ENCODE data around the gene EIF4E2. TPM values are rescaled to one million over a fixed set of nuclear protein-coding genes. Genes with fewer than 3 reads are reported as not detected.
A peak's percentile ranks its signal among the peaks of the same experiment; 100 is the strongest.

EIF4E2 gene
- total RNA-seq, 1 experiment from 2014 or later, result 97.8 TPM

DNA sequence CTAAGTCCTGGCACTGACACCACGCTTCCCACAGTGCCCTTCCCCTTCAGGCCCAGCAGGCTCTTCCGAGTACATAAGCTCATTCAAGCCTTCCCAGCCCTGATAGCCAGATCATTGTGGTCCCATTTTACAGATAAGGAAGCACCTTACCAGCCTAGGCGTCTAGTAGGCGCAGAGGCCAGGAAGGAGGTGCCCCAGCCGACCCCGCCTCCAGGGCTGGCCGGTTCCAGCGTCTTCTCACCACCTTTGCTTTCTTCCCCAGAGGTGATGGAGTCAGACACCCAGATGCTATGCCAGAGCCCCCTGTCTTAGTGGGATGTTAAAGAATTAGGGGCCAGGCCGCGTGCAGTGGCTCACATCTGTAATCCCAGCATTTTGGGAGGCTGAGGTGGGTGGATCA, 54.0 kb downstream of the EIF4E2 start:
- POLR2A ChIA-PET, result no interaction called here
- ATAC-seq (no peak), DNase-seq (ENCODE audit: low spot score) (no peak)
- no peaks in the 10 kb centered on the region; the same call in 1 of the 2 replicates for H3K27me3 Mint-ChIP-seq (ENCODE audit: low read depth)
- CTCF ChIA-PET, result interaction anchor here (0.7 to 1.5 kb wide), 2 partner anchors 11 to 116 kb away, joined by 3 to 4 read pairs; no protein-coding TSS in a partner anchor
- no peaks in the 10 kb centered on the region for H3K9me3 Mint-ChIP-seq
- H3K4me3 Mint-ChIP-seq, result no peak overlapping the region
- no peak overlapping the region for H3K27ac Mint-ChIP-seq
- TF ChIP-seq, protein P1, sequence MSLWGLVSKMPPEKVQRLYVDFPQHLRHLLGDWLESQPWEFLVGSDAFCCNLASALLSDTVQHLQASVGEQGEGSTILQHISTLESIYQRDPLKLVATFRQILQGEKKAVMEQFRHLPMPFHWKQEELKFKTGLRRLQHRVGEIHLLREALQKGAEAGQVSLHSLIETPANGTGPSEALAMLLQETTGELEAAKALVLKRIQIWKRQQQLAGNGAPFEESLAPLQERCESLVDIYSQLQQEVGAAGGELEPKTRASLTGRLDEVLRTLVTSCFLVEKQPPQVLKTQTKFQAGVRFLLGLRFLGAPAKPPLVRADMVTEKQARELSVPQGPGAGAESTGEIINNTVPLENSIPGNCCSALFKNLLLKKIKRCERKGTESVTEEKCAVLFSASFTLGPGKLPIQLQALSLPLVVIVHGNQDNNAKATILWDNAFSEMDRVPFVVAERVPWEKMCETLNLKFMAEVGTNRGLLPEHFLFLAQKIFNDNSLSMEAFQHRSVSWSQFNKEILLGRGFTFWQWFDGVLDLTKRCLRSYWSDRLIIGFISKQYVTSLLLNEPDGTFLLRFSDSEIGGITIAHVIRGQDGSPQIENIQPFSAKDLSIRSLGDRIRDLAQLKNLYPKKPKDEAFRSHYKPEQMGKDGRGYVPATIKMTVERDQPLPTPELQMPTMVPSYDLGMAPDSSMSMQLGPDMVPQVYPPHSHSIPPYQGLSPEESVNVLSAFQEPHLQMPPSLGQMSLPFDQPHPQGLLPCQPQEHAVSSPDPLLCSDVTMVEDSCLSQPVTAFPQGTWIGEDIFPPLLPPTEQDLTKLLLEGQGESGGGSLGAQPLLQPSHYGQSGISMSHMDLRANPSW (CRISPR knock-in tag; conservative IDR thresholded peaks at IDR 0.05; ENCODE audit: low read depth), result no peak
- TF ChIP-seq ZNF317 (CRISPR knock-in tag; IDR thresholded peaks at IDR 0.05; ENCODE audit: borderline replicate concordance, low read depth) (no peak), RELA (CRISPR knock-in tag; IDR thresholded peaks at IDR 0.05; ENCODE audit: borderline replicate concordance) (no peak), CBFB (CRISPR knock-in tag; IDR thresholded peaks at IDR 0.05; ENCODE audit: low read depth) (no peak), HMGA2 (CRISPR knock-in tag; IDR thresholded peaks at IDR 0.05) (no peak), ZNF396 (CRISPR knock-in tag; IDR thresholded peaks at IDR 0.05; ENCODE audit: borderline replicate concordance) (no peak)
- TF ChIP-seq, protein P2, sequence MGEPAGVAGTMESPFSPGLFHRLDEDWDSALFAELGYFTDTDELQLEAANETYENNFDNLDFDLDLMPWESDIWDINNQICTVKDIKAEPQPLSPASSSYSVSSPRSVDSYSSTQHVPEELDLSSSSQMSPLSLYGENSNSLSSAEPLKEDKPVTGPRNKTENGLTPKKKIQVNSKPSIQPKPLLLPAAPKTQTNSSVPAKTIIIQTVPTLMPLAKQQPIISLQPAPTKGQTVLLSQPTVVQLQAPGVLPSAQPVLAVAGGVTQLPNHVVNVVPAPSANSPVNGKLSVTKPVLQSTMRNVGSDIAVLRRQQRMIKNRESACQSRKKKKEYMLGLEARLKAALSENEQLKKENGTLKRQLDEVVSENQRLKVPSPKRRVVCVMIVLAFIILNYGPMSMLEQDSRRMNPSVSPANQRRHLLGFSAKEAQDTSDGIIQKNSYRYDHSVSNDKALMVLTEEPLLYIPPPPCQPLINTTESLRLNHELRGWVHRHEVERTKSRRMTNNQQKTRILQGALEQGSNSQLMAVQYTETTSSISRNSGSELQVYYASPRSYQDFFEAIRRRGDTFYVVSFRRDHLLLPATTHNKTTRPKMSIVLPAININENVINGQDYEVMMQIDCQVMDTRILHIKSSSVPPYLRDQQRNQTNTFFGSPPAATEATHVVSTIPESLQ (CRISPR knock-in tag; IDR thresholded peaks at IDR 0.05), result no peak
- no peaks in the 10 kb centered on the region for H3K36me3 Mint-ChIP-seq
- H3K4me1 Mint-ChIP-seq, result no peaks in the 10 kb centered on the region

DNA sequence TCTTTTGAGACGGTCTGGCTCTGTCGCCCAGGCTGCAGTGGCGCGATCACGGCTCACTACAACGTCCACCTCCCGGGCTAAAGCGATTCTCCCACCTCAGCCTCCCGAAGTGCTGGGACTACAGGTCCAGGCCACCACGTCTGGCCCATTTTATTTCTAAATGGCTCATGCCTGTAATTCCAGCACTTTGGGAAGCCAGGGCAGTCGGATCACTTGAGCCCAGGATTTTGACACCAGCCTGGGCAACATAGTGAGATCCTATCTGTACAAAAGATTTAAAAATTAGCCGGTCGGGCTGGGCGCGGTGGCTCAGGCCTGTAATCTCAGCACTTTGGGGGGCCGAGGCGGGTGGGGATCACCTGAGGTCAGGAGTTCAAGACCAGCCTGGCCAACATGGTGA, 56.5 kb downstream of the EIF4E2 start:
- ChIA-PET POLR2A (no interaction called here), CTCF (interaction anchor here (0.7 to 1.3 kb wide), 4 partner anchors 61 to 226 kb away, joined by 3 to 4 read pairs (median 3); no protein-coding TSS in a partner anchor)
- H3K36me3 Mint-ChIP-seq, result no peaks in the 10 kb centered on the region
- DNase-seq (ENCODE audit: low spot score), result no peak
- ATAC-seq, result no peak
- H3K4me3 Mint-ChIP-seq, result no peak overlapping the region
- no peaks in the 10 kb centered on the region; the same call in 1 of the 2 replicates for H3K27me3 Mint-ChIP-seq (ENCODE audit: low read depth)
- H3K4me1 Mint-ChIP-seq, result no peaks in the 10 kb centered on the region
- TF ChIP-seq ZNF121 (CRISPR knock-in tag; IDR thresholded peaks at IDR 0.05), result peak; percentile 74
- TF ChIP-seq, protein P3, sequence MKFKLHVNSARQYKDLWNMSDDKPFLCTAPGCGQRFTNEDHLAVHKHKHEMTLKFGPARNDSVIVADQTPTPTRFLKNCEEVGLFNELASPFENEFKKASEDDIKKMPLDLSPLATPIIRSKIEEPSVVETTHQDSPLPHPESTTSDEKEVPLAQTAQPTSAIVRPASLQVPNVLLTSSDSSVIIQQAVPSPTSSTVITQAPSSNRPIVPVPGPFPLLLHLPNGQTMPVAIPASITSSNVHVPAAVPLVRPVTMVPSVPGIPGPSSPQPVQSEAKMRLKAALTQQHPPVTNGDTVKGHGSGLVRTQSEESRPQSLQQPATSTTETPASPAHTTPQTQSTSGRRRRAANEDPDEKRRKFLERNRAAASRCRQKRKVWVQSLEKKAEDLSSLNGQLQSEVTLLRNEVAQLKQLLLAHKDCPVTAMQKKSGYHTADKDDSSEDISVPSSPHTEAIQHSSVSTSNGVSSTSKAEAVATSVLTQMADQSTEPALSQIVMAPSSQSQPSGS (CRISPR knock-in tag; IDR thresholded peaks at IDR 0.05; ENCODE audit: borderline replicate concordance, low read depth), result no peak
- H3K9me3 Mint-ChIP-seq, result no peaks in the 10 kb centered on the region
- H3K27ac Mint-ChIP-seq, result no peak overlapping the region

DNA sequence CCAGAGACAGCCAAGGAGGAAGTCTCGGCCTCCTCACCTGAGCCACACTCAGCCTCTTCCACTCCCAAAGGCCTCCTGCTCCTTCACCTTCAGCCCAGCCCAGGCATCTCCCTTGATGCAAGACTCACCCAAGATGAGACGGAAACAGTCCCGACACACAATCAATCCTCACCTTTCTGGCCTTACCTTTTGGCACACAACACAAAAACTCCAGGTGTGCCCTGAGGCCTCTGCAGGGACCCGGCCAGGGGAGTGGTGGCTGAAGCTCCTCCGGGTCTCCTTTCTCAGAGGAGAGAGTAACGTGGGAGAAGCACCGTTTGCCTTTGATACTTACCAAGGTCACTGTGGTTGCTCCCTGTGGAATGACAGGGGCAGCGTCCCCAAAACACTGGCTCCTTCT, 59.1 kb downstream of the EIF4E2 start:
- H3K27me3 Mint-ChIP-seq (ENCODE audit: low read depth), result no peaks in the 10 kb centered on the region
- no peak overlapping the region for H3K4me3 Mint-ChIP-seq
- ChIA-PET POLR2A (no interaction called here), CTCF (interaction anchor here (0.6 to 2.8 kb wide), 3 partner anchors 24 to 60 kb away, joined by 3 to 19 read pairs (median 14); partner anchors contain the start of gene EFHD1)
- no peak overlapping the region for H3K27ac Mint-ChIP-seq
- ATAC-seq (no peak), DNase-seq (ENCODE audit: low spot score) (no peak)
- H3K9me3 Mint-ChIP-seq, result no peaks in the 10 kb centered on the region
- no peaks in the 10 kb centered on the region for H3K4me1 Mint-ChIP-seq
- H3K36me3 Mint-ChIP-seq, result no peaks in the 10 kb centered on the region
- TF ChIP-seq SOX15 (CRISPR knock-in tag; IDR thresholded peaks at IDR 0.05) (no peak), NFYB (CRISPR knock-in tag; conservative IDR thresholded peaks at IDR 0.05; ENCODE audit: low read depth) (no peak), ZNF263 (CRISPR knock-in tag; IDR thresholded peaks at IDR 0.05; ENCODE audit: low read depth) (no peak), EMX1 (CRISPR knock-in tag; IDR thresholded peaks at IDR 0.05) (no peak), FOXK1 (CRISPR knock-in tag; IDR thresholded peaks at IDR 0.05) (no peak), ZNF232 (CRISPR knock-in tag; IDR thresholded peaks at IDR 0.05) (no peak), OVOL2 (CRISPR knock-in tag; IDR thresholded peaks at IDR 0.05; ENCODE audit: borderline replicate concordance) (no peak), ZNF219 (CRISPR knock-in tag; IDR thresholded peaks at IDR 0.05; ENCODE audit: borderline replicate concordance) (no peak)
- TF ChIP-seq, protein P4, sequence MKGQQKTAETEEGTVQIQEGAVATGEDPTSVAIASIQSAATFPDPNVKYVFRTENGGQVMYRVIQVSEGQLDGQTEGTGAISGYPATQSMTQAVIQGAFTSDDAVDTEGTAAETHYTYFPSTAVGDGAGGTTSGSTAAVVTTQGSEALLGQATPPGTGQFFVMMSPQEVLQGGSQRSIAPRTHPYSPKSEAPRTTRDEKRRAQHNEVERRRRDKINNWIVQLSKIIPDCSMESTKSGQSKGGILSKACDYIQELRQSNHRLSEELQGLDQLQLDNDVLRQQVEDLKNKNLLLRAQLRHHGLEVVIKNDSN (CRISPR knock-in tag; IDR thresholded peaks at IDR 0.05), result no peak
- TF ChIP-seq, protein P1 (CRISPR knock-in tag; conservative IDR thresholded peaks at IDR 0.05; ENCODE audit: low read depth), result no peak
- TF ChIP-seq, protein P5, sequence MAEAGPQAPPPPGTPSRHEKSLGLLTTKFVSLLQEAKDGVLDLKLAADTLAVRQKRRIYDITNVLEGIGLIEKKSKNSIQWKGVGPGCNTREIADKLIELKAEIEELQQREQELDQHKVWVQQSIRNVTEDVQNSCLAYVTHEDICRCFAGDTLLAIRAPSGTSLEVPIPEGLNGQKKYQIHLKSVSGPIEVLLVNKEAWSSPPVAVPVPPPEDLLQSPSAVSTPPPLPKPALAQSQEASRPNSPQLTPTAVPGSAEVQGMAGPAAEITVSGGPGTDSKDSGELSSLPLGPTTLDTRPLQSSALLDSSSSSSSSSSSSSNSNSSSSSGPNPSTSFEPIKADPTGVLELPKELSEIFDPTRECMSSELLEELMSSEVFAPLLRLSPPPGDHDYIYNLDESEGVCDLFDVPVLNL (CRISPR knock-in tag; IDR thresholded peaks at IDR 0.05; ENCODE audit: borderline replicate concordance, low read depth), result no peak

Data from WTC11 (cell line).